Stimulated activated CD4-positive, alpha-beta T cell treated with anti-CD3 and anti-CD28 coated beads, Interleukin-15, amount 100 ng/mL, for 48 hours (primary cell): ENCODE measurements around the gene HSPB1.
"Not testable (repeated sequence)": the region's sequence is repeated elsewhere in the genome, so short reads cannot be mapped to it uniquely, and the experiment has no call there.

Experiments used
- DNase-seq, 2 donors: peaks; one replicate each; pipeline ENCODE4 v3.0.0-alpha.2; 2020; ENCODE audit warnings: low read depth in 2 of 2

Gene HSPB1

GRCh38 chr7:76281706-76282343 lies 20.6 kb upstream of the HSPB1 start:
- no peak for DNase-seq

- no peak for DNase-seq
Observed at GRCh38 chr7:76282344-76283253, 19.9 kb upstream of the HSPB1 start.

GRCh38 chr7:76283254-76284159 lies 19.0 kb upstream of the HSPB1 start:
- DNase-seq = no peak

- DNase-seq = no peak
Observed at GRCh38 chr7:76285604-76286374, 16.7 kb upstream of the HSPB1 start.

GRCh38 chr7:76286842-76287403 lies 15.6 kb upstream of the HSPB1 start:
- DNase-seq = no peak

GRCh38 chr7:76290847-76291350 lies 11.6 kb upstream of the HSPB1 start:
- not testable (repeated sequence) for DNase-seq

GRCh38 chr7:76291351-76292212 lies 10.9 kb upstream of the HSPB1 start:
- DNase-seq = peak; percentile 86 to 92

- no peak for DNase-seq
Observed at GRCh38 chr7:76292213-76292573, 10.3 kb upstream of the HSPB1 start.

- not testable (repeated sequence) for DNase-seq
Observed at GRCh38 chr7:76292911-76293310, 9.6 kb upstream of the HSPB1 start.

- DNase-seq = no peak
Observed at GRCh38 chr7:76293407-76293901, 9.0 kb upstream of the HSPB1 start.

GRCh38 chr7:76294344-76295024 lies 8.0 kb upstream of the HSPB1 start:
- no peak for DNase-seq

- DNase-seq = no peak
Observed at GRCh38 chr7:76296743-76297740, 5.4 kb upstream of the HSPB1 start.

- no peak for DNase-seq
Observed at GRCh38 chr7:76300166-76300731, 2.2 kb upstream of the HSPB1 start.

- no peak for DNase-seq
Observed at GRCh38 chr7:76301000-76301399, 1.5 kb upstream of the HSPB1 start.

GRCh38 chr7:76303202-76304147 lies 1.0 kb downstream of the HSPB1 start:
- DNase-seq = peak; percentile 57

- no peak for DNase-seq
Observed at GRCh38 chr7:76304888-76305375, 2.5 kb downstream of the HSPB1 start.
